K562 (cell line): ENCODE measurements around the gene ATP9A. TPM values are rescaled to one million over a fixed set of nuclear protein-coding genes. Genes with fewer than 3 reads are reported as not detected.

Experiments used
- ATAC-seq: fragments of 200-7000 bp; cut with Tn5 transposase; 3 replicates; pipeline ENCODE4 v1.9.1; 2020; ENCODE audit warnings: moderate library complexity
- BruUV-seq: library from RNA; stranded (reverse); fragments of 400-500 nt; replicated peaks from 2 replicates; lab custom pipeline; 2021; lab: Mats Ljungman, UMichigan
- CTCF ChIA-PET: fragments of 300-600 bp; formaldehyde crosslinking; extraction: SDS; loops from one replicate; lab custom pipeline; 2021; ENCODE audit warnings: low intra/inter-chr PET ratio; lab: Yijun Ruan, JAX
- POLR2A ChIA-PET: fragments of 300-600, 350-650 bp; sonication (Branson Sonifier 250); formaldehyde crosslinking; extraction: SDS; loops from one replicate; lab custom pipeline; 2021; ENCODE audit warnings: antibody characterized with exemption, inconsistent platforms; lab: Yijun Ruan, JAX
- DNase-seq, 4 experiments: peaks; one replicate each; pipeline versions ENCODE4 v3.0.0 to v3.0.0-alpha.2; 2011 to 2018; ENCODE audit warnings: low spot score in 3 of 4, mixed read lengths in 3 of 4; ENCODE audit errors: extremely low read depth in 1 of 4
- FAIRE-seq: peaks from 2 replicates; lab custom pipeline; 2011; peaks lifted over from hg19 to GRCh38; lab: Jason Lieb, UNC
- H2AFZ ChIP-seq: 2 replicates; pipeline ENCODE4 v1.6.0; 2011; ENCODE audit warnings: low read depth, low read length, control low read depth, inconsistent platforms
- H3K27ac ChIP-seq: fragments of 200-600 bp; 3 replicates; pipeline ENCODE4 v1.8.0; 2011; ENCODE audit warnings: low read depth, mild to moderate bottlenecking, control low read depth, inconsistent platforms, low read length, moderate library complexity, mixed read lengths; ENCODE audit errors: extremely low read depth
- H3K27me3 ChIP-seq, 2 experiments: fragments of 300-600 bp in 1 of 2; 2 replicates in 1 of 2; 3 replicates in 1 of 2; pipeline versions ENCODE4 v1.6.0 to v1.8.0; 2011; ENCODE audit warnings: inconsistent platforms in 2 of 2, low read length in 2 of 2, mild to moderate bottlenecking in 1 of 2, mixed read lengths in 1 of 2, moderate library complexity in 1 of 2; ENCODE audit not compliant: control insufficient read depth in 2 of 2, insufficient read depth in 2 of 2
- H3K36me3 ChIP-seq: fragments of 300-600 bp; 3 replicates; pipeline ENCODE4 v1.8.0; 2011; ENCODE audit warnings: mild to moderate bottlenecking, low read length, inconsistent platforms; ENCODE audit not compliant: control insufficient read depth, insufficient read depth
- H3K4me1 ChIP-seq, 2 experiments: fragments of 200-600 bp in 1 of 2; replicated peaks in 1 of 2; 2 replicates in 1 of 2; 3 replicates in 1 of 2; pipeline versions ENCODE4 v1.5.1 to v1.8.0; 2011; ENCODE audit warnings: inconsistent platforms in 2 of 2, low read length in 2 of 2, mild to moderate bottlenecking in 1 of 2, mixed read lengths in 1 of 2, moderate library complexity in 1 of 2; ENCODE audit not compliant: control insufficient read depth in 2 of 2, insufficient read depth in 2 of 2
- H3K4me2 ChIP-seq: 2 replicates; pipeline ENCODE4 v1.6.1; 2011; ENCODE audit warnings: low read length, control low read depth, inconsistent platforms, mixed read lengths; ENCODE audit not compliant: insufficient read depth
- H3K4me3 ChIP-seq: fragments of 200-600 bp; sonication (generic), shearing (Covaris generic); 2 replicates; pipeline ENCODE4 v1.5.1; 2016; ENCODE audit warnings: control low read depth, inconsistent platforms
- H3K79me2 ChIP-seq: fragments of 200-600 bp; 3 replicates; pipeline ENCODE4 v1.8.0; 2011; ENCODE audit warnings: low read length, inconsistent platforms; ENCODE audit not compliant: control insufficient read depth, insufficient read depth
- H3K9ac ChIP-seq, 2 experiments: 2 replicates each; pipeline versions ENCODE4 v1.6.0 to v1.6.1; 2011; ENCODE audit warnings: low read depth in 2 of 2, low read length in 2 of 2, control low read depth in 1 of 2, inconsistent platforms in 1 of 2, mild to moderate bottlenecking in 1 of 2, mixed read lengths in 1 of 2; ENCODE audit not compliant: insufficient read depth in 1 of 2
- H3K9me1 ChIP-seq: one replicate; pipeline ENCODE4 v1.6.0; 2011; ENCODE audit warnings: inconsistent platforms, mild to moderate bottlenecking, low read length, moderate library complexity; ENCODE audit not compliant: control insufficient read depth, insufficient read depth
- H3K9me3 ChIP-seq: replicated peaks from 2 replicates; pipeline ENCODE4 v1.5.1; 2011; ENCODE audit warnings: low read depth, low read length, inconsistent platforms; ENCODE audit not compliant: control insufficient read depth, insufficient read depth
- H4K20me1 ChIP-seq: replicated peaks from 2 replicates; pipeline ENCODE4 v1.6.1; 2011; ENCODE audit warnings: low read length, inconsistent platforms, mixed read lengths; ENCODE audit not compliant: control insufficient read depth, insufficient read depth
- ATF3 ChIP-seq, 2 experiments: fragments of 450-650 bp in 1 of 2; sonication (generic) in 1 of 2; formaldehyde crosslinking in 1 of 2; IDR thresholded peaks in 1 of 2; conservative IDR thresholded peaks in 1 of 2; 2 replicates each; pipeline versions ENCODE4 v1.6.1 to v1.8.1; 2016 to 2023; ENCODE audit warnings: mild to moderate bottlenecking in 2 of 2, moderate library complexity in 2 of 2, inconsistent platforms in 1 of 2, missing genetic modification reagents in 1 of 2
- BRCA1 ChIP-seq, 2 experiments: fragments of 450-650 bp in 1 of 2; sonication (generic) in 1 of 2; formaldehyde crosslinking in 1 of 2; IDR thresholded peaks; 2 replicates each; pipeline versions ENCODE4 v1.5.0 to v1.6.1; 2017 to 2020; ENCODE audit warnings: mild to moderate bottlenecking in 1 of 2, missing genetic modification reagents in 1 of 2
- BRF1 ChIP-seq: IDR thresholded peaks from 3 replicates; pipeline ENCODE4 v1.6.1; 2011; ENCODE audit warnings: borderline replicate concordance, mild to moderate bottlenecking; ENCODE audit not compliant: insufficient read length; ENCODE audit errors: extremely low read depth
- GABPB1 ChIP-seq: sonication (generic); formaldehyde crosslinking; IDR thresholded peaks from 2 replicates; pipeline ENCODE4 v1.8.0; 2022; ENCODE audit warnings: mild to moderate bottlenecking, missing genetic modification reagents
- ILK ChIP-seq: fragments of 450-650 bp; IDR thresholded peaks from 2 replicates; pipeline ENCODE4 v1.6.1; 2016; ENCODE audit warnings: missing genetic modification characterization, low read depth, mild to moderate bottlenecking, missing compliant biosample characterization, moderate library complexity, borderline replicate concordance
- JUND ChIP-seq, 2 experiments: IDR thresholded peaks; 2 replicates in 1 of 2; 3 replicates in 1 of 2; pipeline ENCODE4 v1.6.1; 2011; ENCODE audit warnings: borderline replicate concordance in 2 of 2, low read depth in 2 of 2, low read length in 2 of 2, improper control_type of control experiment in 1 of 2, missing biosample characterization in 1 of 2, missing genetic modification characterization in 1 of 2, missing genetic modification reagents in 1 of 2
- NFIC ChIP-seq: fragments of 450-650 bp; IDR thresholded peaks from 2 replicates; pipeline ENCODE4 v1.6.1; 2017; ENCODE audit warnings: mild to moderate bottlenecking, inconsistent platforms
- POLR2B ChIP-seq: fragments of 450-650 bp; IDR thresholded peaks from 2 replicates; pipeline ENCODE4 v1.6.1; 2018; ENCODE audit warnings: low read depth; ENCODE audit not compliant: partially characterized antibody
- POLR2G ChIP-seq: fragments of 200-400 bp; formaldehyde crosslinking; IDR thresholded peaks from 2 replicates; pipeline ENCODE4 v1.6.1; 2017; ENCODE audit warnings: low read depth, mild to moderate bottlenecking, antibody characterized with exemption, low read length, moderate library complexity
- RFX7 ChIP-seq: fragments of 250-450 bp; sonication (Bioruptor Pico); IDR thresholded peaks from 2 replicates; pipeline ENCODE4 v1.5.1; 2021; ENCODE audit warnings: mild to moderate bottlenecking
- RHOXF2B ChIP-seq: fragments of 250-450 bp; sonication (Bioruptor Pico); conservative IDR thresholded peaks from 2 replicates; pipeline ENCODE4 v1.5.1; 2021
- STAG1 ChIP-seq: sonication (generic); formaldehyde crosslinking; IDR thresholded peaks from 2 replicates; pipeline ENCODE4 v1.5.0; 2020; ENCODE audit warnings: missing genetic modification reagents, borderline replicate concordance
- TFE3 ChIP-seq: fragments of 450-650 bp; formaldehyde crosslinking; IDR thresholded peaks from 2 replicates; pipeline ENCODE4 v1.4.0; 2020; ENCODE audit warnings: mild to moderate bottlenecking, mixed read lengths
- WGBS: fragments of 100-300 bp; shearing (Covaris generic); methylation state at CpG from one replicate; pipeline ENCODE4 v1.1.6; 2016; ENCODE audit warnings: low coverage, mixed read lengths; ENCODE audit not compliant: insufficient coverage; ENCODE audit errors: missing lambda C conversion rate; 5-methylcytosine and 5-hydroxymethylcytosine counted together
- in situ Hi-C: fragments of 300-500 bp; cut with MboI; formaldehyde crosslinking; loops from 4 replicates; pipeline ENCODE4 v1.15.0; 2018; ENCODE audit warnings: inconsistent platforms, mixed read lengths
- intact Hi-C: fragments of 100-400 bp; cut with micrococcal nuclease; formaldehyde crosslinking; loops from 2 replicates; pipeline ENCODE4 v1.14.2; 2022
- polyA plus RNA-seq, 8 experiments: library from polyadenylated mRNA; depleted of rRNA in 4 of 8; stranded (reverse) in 5 of 8; unstranded in 3 of 8; fragments of >200 nt; fragmentation: Nextera tagmentation in 2 of 8; fragmentation: Illumina TruSeq in 1 of 8; extraction: Ambion mirVana in 2 of 8; extraction: Trizol in 1 of 8; gene quantifications; 2 replicates each; pipeline versions ENCODE4 v1.2.1 to v1.2.3, GENCODE V29; 2011 to 2014; ENCODE audit warnings: inconsistent platforms in 1 of 8, missing spikeins in 1 of 8
- total RNA-seq, 7 experiments: library from RNA; depleted of rRNA in 6 of 7; stranded (reverse); fragments of >200 nt in 6 of 7; fragmentation: Illumina TruSeq in 2 of 7; extraction: Trizol in 2 of 7; gene quantifications; 2 replicates each; pipeline versions ENCODE4 v1.2.1 to v1.2.3, GENCODE V29; 2011 to 2021; ENCODE audit warnings: low replicate concordance in 1 of 7

The ATP9A gene
- total and polyA plus RNA-seq, 9 of the 15 experiments (the other 6 are each of a cell fraction or from before 2014, with no cell fraction given): 0.18 to 0.62 (median 0.29) TPM

- TF ChIP-seq ILK (tag) (no peak), RHOXF2B (CRISPR knock-in tag) (no peak), TFE3 (CRISPR knock-in tag) (no peak), POLR2G (no peak), NFIC (no peak), BRF1 (no peak), RFX7 (CRISPR knock-in tag) (no peak), BRCA1 (IDR thresholded peaks at IDR 0.05) (no peak), BRCA1 (CRISPR knock-in tag; IDR thresholded peaks at IDR 0.05) (no peak)
These were observed 28.4 kb downstream of the ATP9A start (continued) for GRCh38 chr20:51739722-51740249.

GRCh38 chr20:51738877-51739447, 29.2 kb downstream of the ATP9A start:
- CTCF ChIA-PET: interaction anchor here (0.6 kb wide), 1 partner anchor 367 kb away, joined by 3 read pairs; no protein-coding TSS in a partner anchor

More at GRCh38 chr20:51738877-51739447, 29.2 kb downstream of the ATP9A start:
- no peaks in the 10 kb centered on the region; the same call in 1 of the 2 replicates for H4K20me1 ChIP-seq
- H3K79me2 ChIP-seq: no peaks in the 10 kb centered on the region
- H3K9me3 ChIP-seq: no peaks in the 10 kb centered on the region
- DNase-seq (peak in 2 of 4 experiments; percentile 11 to 21), ATAC-seq (peak; percentile 73), FAIRE-seq (no peak)
- BruUV-seq: no TSS peak
- POLR2A ChIA-PET: interaction anchor here (0.6 kb wide), 1 partner anchor 83 kb away, joined by 4 read pairs; no protein-coding TSS in a partner anchor
- no peak overlapping the region for H3K27ac ChIP-seq
- no peaks in the 10 kb centered on the region for H3K36me3 ChIP-seq
- in situ Hi-C loops: no loop called here
- H3K4me2 ChIP-seq: no peak overlapping the region
- WGBS: under 1% methylated on average over 11 of the region's 12 CpGs
- no peaks in the 10 kb centered on the region for H3K9me1 ChIP-seq
- TF ChIP-seq ATF3 (IDR thresholded peaks at IDR 0.05) (peak; percentile 37), ATF3 (CRISPR knock-in tag; conservative IDR thresholded peaks at IDR 0.05) (no peak), POLR2B (no peak), JUND (IDR thresholded peaks at IDR 0.05; ENCODE audit: borderline replicate concordance, low read depth, low read length) (peak; percentile 52; the same call in 1 of the 2 replicates), JUND (tag; IDR thresholded peaks at IDR 0.05; ENCODE audit: borderline replicate concordance, low read depth, low read length) (peak; percentile 36; the same call in 1 of the 3 replicates), STAG1 (CRISPR knock-in tag) (no peak), GABPB1 (no peak)
- TF ChIP-seq, all 486 proteins: peak for 2
- no peak overlapping the region for H2AFZ ChIP-seq
- intact Hi-C loops: no loop called here
- no peaks in the 10 kb centered on the region for H3K4me1 ChIP-seq
- no peak overlapping the region for H3K9ac ChIP-seq
- H3K4me3 ChIP-seq: no peak overlapping the region
- peaks cover 5 to 38% of the 10 kb centered on the region in 2 experiments for H3K27me3 ChIP-seq
